OCI-M2 (cell line): ENCODE results near the gene A4GALT.
"Not testable (repeated sequence)": the region's sequence is repeated elsewhere in the genome, so short reads cannot be mapped to it uniquely, and the experiment has no call there.

Experiments
- DNase-seq: peaks from one replicate; lab custom pipeline; 2025; ENCODE audit not compliant: unreplicated experiment; lab: John Stamatoyannopoulos, UW

The A4GALT gene

GRCh38 chr22:42742940-42743339, 22.3 kb upstream of the A4GALT start:
- DNase-seq, result no peak

- DNase-seq, result not testable (repeated sequence)
Observed at GRCh38 chr22:42740320-42740719, 19.6 kb upstream of the A4GALT start.

- DNase-seq, result no peak
Observed at GRCh38 chr22:42734406-42734805, 13.7 kb upstream of the A4GALT start.

GRCh38 chr22:42733394-42733793, 12.7 kb upstream of the A4GALT start:
- not testable (repeated sequence) for DNase-seq

GRCh38 chr22:42732081-42732480, 11.4 kb upstream of the A4GALT start:
- no peak for DNase-seq

- no peak for DNase-seq
Observed at GRCh38 chr22:42726811-42727210, 6.1 kb upstream of the A4GALT start.

- no peak for DNase-seq
Observed at GRCh38 chr22:42725606-42726355, 5.1 kb upstream of the A4GALT start.

- DNase-seq, result no peak
Observed at GRCh38 chr22:42724062-42724461, 3.4 kb upstream of the A4GALT start.

- DNase-seq, result no peak
Observed at GRCh38 chr22:42721045-42721434, 370 bp upstream of the A4GALT start.

- no peak for DNase-seq
Observed at GRCh38 chr22:42719656-42720262, 911 bp downstream of the A4GALT start.

GRCh38 chr22:42719133-42719532, 1.5 kb downstream of the A4GALT start:
- no peak for DNase-seq

- no peak for DNase-seq
Observed at GRCh38 chr22:42717197-42717928, 3.3 kb downstream of the A4GALT start.

GRCh38 chr22:42716649-42717127, 4.0 kb downstream of the A4GALT start:
- no peak for DNase-seq

- DNase-seq, result no peak
Observed at GRCh38 chr22:42716221-42716620, 4.4 kb downstream of the A4GALT start.

- DNase-seq, result no peak
Observed at GRCh38 chr22:42714768-42715390, 5.8 kb downstream of the A4GALT start.

GRCh38 chr22:42714308-42714707, 6.4 kb downstream of the A4GALT start:
- no peak for DNase-seq

- DNase-seq, result no peak
Observed at GRCh38 chr22:42711895-42712837, 8.5 kb downstream of the A4GALT start.

GRCh38 chr22:42711281-42711731, 9.4 kb downstream of the A4GALT start:
- no peak for DNase-seq

- DNase-seq, result no peak
Observed at GRCh38 chr22:42708417-42708816, 12.3 kb downstream of the A4GALT start.

- no peak for DNase-seq
Observed at GRCh38 chr22:42707496-42707895, 13.2 kb downstream of the A4GALT start.
